HepG2 (cell line): ENCODE measurements around the gene RICTOR. TPM values are rescaled to one million over a fixed set of nuclear protein-coding genes. Genes with fewer than 3 reads are reported as not detected.

Source experiments
- CREB1 ChIP-seq, 2 experiments: fragments of 450-650 bp in 1 of 2; IDR thresholded peaks; 2 replicates each; pipeline ENCODE4 v1.6.1; 2016 to 2017; ENCODE audit warnings: control low read depth in 1 of 2, mild to moderate bottlenecking in 1 of 2, missing compliant biosample characterization in 1 of 2, missing genetic modification characterization in 1 of 2
- KDM5B ChIP-seq: sonication (generic); formaldehyde crosslinking; IDR thresholded peaks from 2 replicates; pipeline ENCODE4 v1.4.0; 2020; ENCODE audit warnings: missing genetic modification reagents, mild to moderate bottlenecking, borderline replicate concordance
- MAFK ChIP-seq, 2 experiments: IDR thresholded peaks in 1 of 2; conservative IDR thresholded peaks in 1 of 2; 2 replicates each; pipeline ENCODE4 v1.6.1; 2011; ENCODE audit warnings: improper control_type of control experiment in 2 of 2, low read length in 2 of 2
- MED8 ChIP-seq: sonication (generic); formaldehyde crosslinking; IDR thresholded peaks from 2 replicates; pipeline ENCODE4 v1.8.1; 2023; ENCODE audit warnings: mild to moderate bottlenecking, missing genetic modification reagents; ENCODE audit not compliant: insufficient replicate concordance
- PLSCR1 ChIP-seq: sonication (generic); formaldehyde crosslinking; IDR thresholded peaks from 2 replicates; pipeline ENCODE4 v1.5.0; 2020; ENCODE audit warnings: missing genetic modification reagents, mild to moderate bottlenecking, borderline replicate concordance
- THAP9 ChIP-seq: sonication (generic); formaldehyde crosslinking; IDR thresholded peaks from 2 replicates; pipeline ENCODE4; 2020; ENCODE audit warnings: missing genetic modification reagents, mild to moderate bottlenecking, borderline replicate concordance
- TOPORS ChIP-seq: sonication (generic); formaldehyde crosslinking; IDR thresholded peaks from 2 replicates; pipeline ENCODE4 v1.8.0; 2023; ENCODE audit warnings: mild to moderate bottlenecking, missing genetic modification reagents
- ZBTB4 ChIP-seq: sonication (generic); formaldehyde crosslinking; IDR thresholded peaks from 2 replicates; pipeline ENCODE4 v1.4.0; 2020; ENCODE audit warnings: missing genetic modification reagents, mild to moderate bottlenecking, borderline replicate concordance
- ZBTB43 ChIP-seq: sonication (generic); formaldehyde crosslinking; conservative IDR thresholded peaks from 2 replicates; pipeline ENCODE4 v1.4.0; 2020; ENCODE audit warnings: missing genetic modification reagents
- ZFP41 ChIP-seq: sonication (generic); formaldehyde crosslinking; IDR thresholded peaks from 2 replicates; pipeline ENCODE4 v1.4.0; 2020; ENCODE audit warnings: mild to moderate bottlenecking, missing genetic modification reagents, borderline replicate concordance
- ZIK1 ChIP-seq: sonication (generic); formaldehyde crosslinking; IDR thresholded peaks from 2 replicates; pipeline ENCODE4 v1.5.0; 2020; ENCODE audit warnings: mild to moderate bottlenecking, low read depth, missing genetic modification reagents, borderline replicate concordance
- ZNF550 ChIP-seq: sonication (generic); formaldehyde crosslinking; IDR thresholded peaks from 2 replicates; pipeline ENCODE4 v1.4.0; 2020; ENCODE audit warnings: mild to moderate bottlenecking, missing genetic modification reagents, borderline replicate concordance
- ZNF687 ChIP-seq: sonication (generic); formaldehyde crosslinking; IDR thresholded peaks from 2 replicates; pipeline ENCODE4 v1.5.1; 2020; ENCODE audit warnings: mild to moderate bottlenecking, missing genetic modification reagents, moderate library complexity
- ZNF777 ChIP-seq: sonication (generic); formaldehyde crosslinking; IDR thresholded peaks from 2 replicates; pipeline ENCODE4 v1.4.0; 2020; ENCODE audit warnings: missing genetic modification reagents
- polyA plus RNA-seq, 8 experiments: library from polyadenylated mRNA; depleted of rRNA in 3 of 8; stranded (reverse) in 7 of 8; unstranded in 1 of 8; fragments of >200 nt; fragmentation: Illumina TruSeq in 4 of 8; extraction: Trizol in 4 of 8; gene quantifications; 2 replicates each; pipeline versions ENCODE4 v1.2.1 to v1.2.3, GENCODE V29; 2011 to 2016; ENCODE audit warnings: low read depth in 4 of 8, missing spikeins in 1 of 8, mixed read lengths in 1 of 8; ENCODE audit not compliant: insufficient read depth in 1 of 8
- total RNA-seq, 5 experiments: library from RNA; depleted of rRNA; stranded (reverse); fragments of >200 nt; fragmentation: Illumina TruSeq; extraction: Trizol; gene quantifications; 2 replicates each; pipeline ENCODE4 v1.2.3, GENCODE V29; 2016; ENCODE audit warnings: low read depth in 1 of 5

RICTOR gene
- total and polyA plus RNA-seq, 2 of the 13 experiments (the other 11 are each of a cell fraction or from before 2014, with no cell fraction given), result 10.7 to 15.4 TPM

- peak; percentile 75; the same call in 1 of the 2 replicates for TF ChIP-seq ZIK1 (CRISPR knock-in tag)
- TF ChIP-seq KDM5B (CRISPR knock-in tag), result peak; percentile 58; the same call in 1 of the 2 replicates
- TF ChIP-seq ZBTB43 (CRISPR knock-in tag), result peak; percentile 45; the same call in 1 of the 2 replicates
- peak; percentile 70; the same call in 1 of the 2 replicates for TF ChIP-seq ZBTB4 (CRISPR knock-in tag)
- TF ChIP-seq MAFK (conservative IDR thresholded peaks at IDR 0.05 in 1 of 2, IDR thresholded peaks at IDR 0.05 in 1 of 2; ENCODE audit: low read length in 2 of 2), result no peak
- peak; percentile 34 for TF ChIP-seq MED8
- TF ChIP-seq PLSCR1, result no peak
- TF ChIP-seq ZNF687 (CRISPR knock-in tag), result peak; percentile 89
- TF ChIP-seq TOPORS (CRISPR knock-in tag), result 0 out of 2 replicates have a peak, but pooled peaks have one; percentile 48
- TF ChIP-seq CREB1 (IDR thresholded peaks at IDR 0.05), result no peak
- TF ChIP-seq CREB1 (CRISPR knock-in tag; IDR thresholded peaks at IDR 0.05), result no peak
- TF ChIP-seq ZNF550, result no peak
- peak; percentile 95 for TF ChIP-seq ZNF777 (CRISPR knock-in tag)
- no peak for TF ChIP-seq THAP9 (CRISPR knock-in tag)
- TF ChIP-seq ZFP41 (CRISPR knock-in tag), result no peak
Observed at GRCh38 chr5:39074017-39074814, at the start of gene RICTOR (continued).
